Adipocyte (in vitro differentiated cells): ENCODE data around the gene DLST.

Experiments
- DNase-seq: peaks from one replicate; pipeline ENCODE4 v3.0.0-alpha.2; 2015; ENCODE audit warnings: low read depth
- H3K27me3 ChIP-seq: replicated peaks from 2 replicates; pipeline ENCODE4 v1.7.0; 2013; ENCODE audit warnings: mild to moderate bottlenecking, low read length, moderate library complexity; ENCODE audit not compliant: control insufficient read depth, insufficient read depth
- H3K36me3 ChIP-seq: 2 replicates; pipeline ENCODE4 v1.7.0; 2013; ENCODE audit warnings: low read length, mild to moderate bottlenecking, moderate library complexity; ENCODE audit not compliant: control insufficient read depth, insufficient read depth, severe bottlenecking
- H3K4me1 ChIP-seq: 2 replicates; pipeline ENCODE4 v1.7.0; 2013; ENCODE audit warnings: mild to moderate bottlenecking, low read length, moderate library complexity; ENCODE audit not compliant: control insufficient read depth, insufficient read depth
- H3K4me3 ChIP-seq: 2 replicates; pipeline ENCODE4 v1.7.0; 2013; ENCODE audit warnings: mild to moderate bottlenecking, low read length, moderate library complexity
- H3K9ac ChIP-seq: 2 replicates; pipeline ENCODE4 v1.7.0; 2013; ENCODE audit warnings: mild to moderate bottlenecking, low read length, moderate library complexity
- H3K9me3 ChIP-seq: 2 replicates; pipeline ENCODE4 v1.7.0; 2013; ENCODE audit warnings: mild to moderate bottlenecking, low read length, moderate library complexity; ENCODE audit not compliant: control insufficient read depth

The DLST gene

GRCh38 chr14:74881431-74882102 lies at the start of gene DLST:
Gene DLST (plus strand): TSS chr14:74881916. CDS start chr14:74881954, 38 bp downstream.
- H3K36me3 ChIP-seq, result no peaks in the 10 kb centered on the region
- peak within 1 kb of the TSS; percentile 97 for H3K9ac ChIP-seq
- no peaks in the 10 kb centered on the region for H3K9me3 ChIP-seq
- H3K27me3 ChIP-seq, result no peaks in the 10 kb centered on the region
- peak within 1 kb of the TSS; percentile 99 for H3K4me3 ChIP-seq
- DNase-seq, result peak; percentile 94
- peaks cover 43% of the 10 kb centered on the region for H3K4me1 ChIP-seq

GRCh38 chr14:74832849-74833248 lies 48.9 kb upstream of the DLST start:
- Histone ChIP-seq H3K27me3 (no peaks in the 10 kb centered on the region), H3K4me3 (no peak overlapping the region), H3K9ac (no peak overlapping the region), H3K4me1 (peaks cover 24% of the 10 kb centered on the region), H3K9me3 (no peaks in the 10 kb centered on the region), H3K36me3 (peaks cover 38% of the 10 kb centered on the region)
- no peak for DNase-seq

- Histone ChIP-seq H3K4me1 (peaks cover 32% of the 10 kb centered on the region), H3K9me3 (no peaks in the 10 kb centered on the region), H3K27me3 (no peaks in the 10 kb centered on the region), H3K9ac (no peak overlapping the region), H3K36me3 (peaks cover 29% of the 10 kb centered on the region), H3K4me3 (no peak overlapping the region)
- DNase-seq, result peak; percentile 39
Observed at GRCh38 chr14:74834692-74835392, 46.9 kb upstream of the DLST start.

GRCh38 chr14:74835645-74836250 lies 46.0 kb upstream of the DLST start:
- no peak for DNase-seq
- peaks cover 24% of the 10 kb centered on the region for H3K36me3 ChIP-seq
- no peak overlapping the region for H3K4me3 ChIP-seq
- no peaks in the 10 kb centered on the region for H3K27me3 ChIP-seq
- H3K9me3 ChIP-seq, result no peaks in the 10 kb centered on the region
- no peak overlapping the region for H3K9ac ChIP-seq
- peaks cover 32% of the 10 kb centered on the region for H3K4me1 ChIP-seq

GRCh38 chr14:74836251-74836960 lies 45.3 kb upstream of the DLST start:
- no peak overlapping the region for H3K4me3 ChIP-seq
- peaks cover 32% of the 10 kb centered on the region for H3K4me1 ChIP-seq
- no peaks in the 10 kb centered on the region for H3K27me3 ChIP-seq
- H3K36me3 ChIP-seq, result peaks cover 24% of the 10 kb centered on the region
- H3K9me3 ChIP-seq, result no peaks in the 10 kb centered on the region
- no peak overlapping the region for H3K9ac ChIP-seq
- peak; percentile 66 for DNase-seq

- Histone ChIP-seq H3K9ac (peak overlapping the region; percentile 51), H3K4me1 (peaks cover 36% of the 10 kb centered on the region), H3K27me3 (no peaks in the 10 kb centered on the region), H3K9me3 (no peaks in the 10 kb centered on the region), H3K36me3 (peaks cover 25% of the 10 kb centered on the region), H3K4me3 (peak overlapping the region; percentile 43)
- DNase-seq, result no peak
Observed at GRCh38 chr14:74838166-74838565, 43.5 kb upstream of the DLST start.

- no peaks in the 10 kb centered on the region for H3K27me3 ChIP-seq
- H3K4me3 ChIP-seq, result no peak overlapping the region
- H3K9ac ChIP-seq, result no peak overlapping the region
- H3K9me3 ChIP-seq, result no peaks in the 10 kb centered on the region
- peaks cover 60% of the 10 kb centered on the region for H3K4me1 ChIP-seq
- DNase-seq, result no peak
- H3K36me3 ChIP-seq, result peaks cover 18% of the 10 kb centered on the region
Observed at GRCh38 chr14:74840603-74841030, 41.1 kb upstream of the DLST start.

- Histone ChIP-seq H3K36me3 (peaks cover 15% of the 10 kb centered on the region), H3K9ac (no peak overlapping the region), H3K9me3 (no peaks in the 10 kb centered on the region), H3K4me1 (peaks cover 60% of the 10 kb centered on the region), H3K27me3 (no peaks in the 10 kb centered on the region), H3K4me3 (no peak overlapping the region)
- DNase-seq, result no peak
Observed at GRCh38 chr14:74841230-74842207, 40.2 kb upstream of the DLST start.

GRCh38 chr14:74843653-74844052 lies 38.1 kb upstream of the DLST start:
- H3K4me3 ChIP-seq, result no peak overlapping the region
- H3K36me3 ChIP-seq, result peaks cover 15% of the 10 kb centered on the region
- peaks cover 60% of the 10 kb centered on the region for H3K4me1 ChIP-seq
- DNase-seq, result peak; percentile 92
- H3K9me3 ChIP-seq, result no peaks in the 10 kb centered on the region
- no peaks in the 10 kb centered on the region for H3K27me3 ChIP-seq
- H3K9ac ChIP-seq, result peak overlapping the region; percentile 5

GRCh38 chr14:74846168-74846567 lies 35.5 kb upstream of the DLST start:
- Histone ChIP-seq H3K4me1 (peaks cover 73% of the 10 kb centered on the region), H3K27me3 (no peaks in the 10 kb centered on the region), H3K36me3 (peaks cover 6% of the 10 kb centered on the region), H3K9ac (peak overlapping the region; percentile 43), H3K4me3 (no peak overlapping the region), H3K9me3 (no peaks in the 10 kb centered on the region)
- peak; percentile 94 for DNase-seq
